ENCODE data around the gene ACTL9.

DNA sequence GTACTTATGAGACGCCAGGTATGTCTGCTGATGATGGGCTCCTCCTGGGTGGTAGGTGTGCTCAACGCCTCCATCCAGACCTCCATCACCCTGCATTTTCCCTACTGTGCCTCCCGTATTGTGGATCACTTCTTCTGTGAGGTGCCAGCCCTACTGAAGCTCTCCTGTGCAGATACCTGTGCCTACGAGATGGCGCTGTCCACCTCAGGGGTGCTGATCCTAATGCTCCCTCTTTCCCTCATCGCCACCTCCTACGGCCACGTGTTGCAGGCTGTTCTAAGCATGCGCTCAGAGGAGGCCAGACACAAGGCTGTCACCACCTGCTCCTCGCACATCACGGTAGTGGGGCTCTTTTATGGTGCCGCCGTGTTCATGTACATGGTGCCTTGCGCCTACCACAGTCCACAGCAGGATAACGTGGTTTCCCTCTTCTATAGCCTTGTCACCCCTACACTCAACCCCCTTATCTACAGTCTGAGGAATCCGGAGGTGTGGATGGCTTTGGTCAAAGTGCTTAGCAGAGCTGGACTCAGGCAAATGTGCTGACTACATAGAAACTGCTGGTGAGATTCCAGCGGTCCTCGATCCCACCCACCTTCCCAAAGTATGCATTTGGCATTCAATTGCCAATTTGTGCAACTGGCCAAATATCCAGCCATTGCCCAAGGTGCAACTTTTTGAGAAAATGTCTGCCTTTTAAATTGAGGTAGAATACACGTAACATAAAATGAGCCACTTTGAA lies 33.0 kb upstream of the ACTL9 start:
- TF ChIP-seq RELA (CRISPR knock-in tag; IDR thresholded peaks at IDR 0.05; ENCODE audit: borderline replicate concordance) (no peak), CREM (CRISPR knock-in tag; IDR thresholded peaks at IDR 0.05) (no peak), CTCF (IDR thresholded peaks at IDR 0.05) (no peak), NR2C2 (CRISPR knock-in tag; IDR thresholded peaks at IDR 0.05) (no peak), ELF4 (CRISPR knock-in tag; IDR thresholded peaks at IDR 0.05; ENCODE audit: low read depth) (no peak), JUN (CRISPR knock-in tag; IDR thresholded peaks at IDR 0.05) (no peak), USF2 (CRISPR knock-in tag; IDR thresholded peaks at IDR 0.05) (no peak)

All from WTC11 (cell line).